Hepatocyte (in vitro differentiated cells): ENCODE data around the gene FITM1.

Experiments used
- EZH2phosphoT487 ChIP-seq: fragments of 200-600 bp; sonication (generic); IDR thresholded peaks from one replicate; pipeline ENCODE4 v1.6.1; 2018; ENCODE audit warnings: antibody characterized with exemption, mild to moderate bottlenecking, low read depth, moderate library complexity; ENCODE audit not compliant: unreplicated experiment, severe bottlenecking
- TF ChIP-seq, protein P1 (sequence below): fragments of 200-600 bp; sonication (generic); IDR thresholded peaks from 2 replicates; pipeline ENCODE4 v1.5.1; 2016; ENCODE audit warnings: antibody characterized with exemption, mild to moderate bottlenecking; ENCODE audit not compliant: poor library complexity

DNA sequence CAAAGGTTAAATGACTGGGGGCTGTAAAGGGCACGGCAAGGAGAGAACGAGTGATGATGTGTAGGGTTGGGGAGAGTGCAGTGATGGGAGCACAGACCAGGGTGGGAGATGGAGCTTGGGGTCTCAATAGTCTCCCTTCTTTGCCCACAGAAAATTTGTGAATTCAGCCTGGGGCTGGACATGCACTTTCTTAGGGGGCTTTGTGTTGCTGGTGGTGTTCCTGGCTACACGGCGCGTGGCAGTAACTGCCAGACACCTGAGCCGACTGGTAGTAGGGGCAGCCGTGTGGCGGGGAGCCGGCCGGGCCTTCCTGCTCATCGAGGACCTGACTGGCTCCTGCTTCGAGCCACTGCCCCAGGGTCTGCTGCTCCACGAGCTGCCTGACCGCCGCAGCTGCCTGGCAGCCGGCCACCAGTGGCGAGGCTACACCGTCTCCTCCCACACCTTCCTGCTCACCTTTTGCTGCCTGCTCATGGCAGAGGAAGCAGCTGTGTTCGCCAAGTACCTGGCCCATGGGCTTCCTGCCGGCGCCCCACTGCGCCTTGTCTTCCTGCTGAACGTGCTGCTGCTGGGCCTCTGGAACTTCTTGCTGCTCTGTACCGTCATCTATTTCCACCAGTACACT lies 1.7 kb downstream of the FITM1 start:
- TF ChIP-seq, protein P1, sequence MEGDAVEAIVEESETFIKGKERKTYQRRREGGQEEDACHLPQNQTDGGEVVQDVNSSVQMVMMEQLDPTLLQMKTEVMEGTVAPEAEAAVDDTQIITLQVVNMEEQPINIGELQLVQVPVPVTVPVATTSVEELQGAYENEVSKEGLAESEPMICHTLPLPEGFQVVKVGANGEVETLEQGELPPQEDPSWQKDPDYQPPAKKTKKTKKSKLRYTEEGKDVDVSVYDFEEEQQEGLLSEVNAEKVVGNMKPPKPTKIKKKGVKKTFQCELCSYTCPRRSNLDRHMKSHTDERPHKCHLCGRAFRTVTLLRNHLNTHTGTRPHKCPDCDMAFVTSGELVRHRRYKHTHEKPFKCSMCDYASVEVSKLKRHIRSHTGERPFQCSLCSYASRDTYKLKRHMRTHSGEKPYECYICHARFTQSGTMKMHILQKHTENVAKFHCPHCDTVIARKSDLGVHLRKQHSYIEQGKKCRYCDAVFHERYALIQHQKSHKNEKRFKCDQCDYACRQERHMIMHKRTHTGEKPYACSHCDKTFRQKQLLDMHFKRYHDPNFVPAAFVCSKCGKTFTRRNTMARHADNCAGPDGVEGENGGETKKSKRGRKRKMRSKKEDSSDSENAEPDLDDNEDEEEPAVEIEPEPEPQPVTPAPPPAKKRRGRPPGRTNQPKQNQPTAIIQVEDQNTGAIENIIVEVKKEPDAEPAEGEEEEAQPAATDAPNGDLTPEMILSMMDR: no peak
- TF ChIP-seq EZH2phosphoT487: no peak
